ENCODE results near the gene KLHDC2. TPM values are rescaled to one million over a fixed set of nuclear protein-coding genes. Genes with fewer than 3 reads are reported as not detected.

Gene KLHDC2
- total RNA-seq, 1 experiment from 2014 or later = 26.4 TPM

GRCh38 chr14:49727171-49727570, 40.8 kb upstream of the KLHDC2 start:
- no peak overlapping the region for H3K4me3 ChIP-seq (replicated peaks in 1 of 2; ENCODE audit: low read depth in 1 of 2, low read length in 2 of 2)
- DNase-seq (ENCODE audit: low read depth, low spot score) (no peak), ATAC-seq (peak; percentile 52)
- intact Hi-C loops (cut with micrococcal nuclease) = no loop called here
- no peak overlapping the region for H3K4me2 ChIP-seq (ENCODE audit: low read length)
- no TSS peak for BruUV-seq (replicated peaks)
- H3K9ac ChIP-seq (ENCODE audit: low read length) = no peak overlapping the region
- H3K9me3 ChIP-seq (ENCODE audit: control insufficient read depth in 1 of 2, insufficient read depth in 1 of 2, low read depth in 1 of 2, low read length in 2 of 2) = no peaks in the 10 kb centered on the region
- H3K36me3 ChIP-seq (ENCODE audit: control insufficient read depth in 1 of 2, insufficient read depth in 2 of 2, low read length in 2 of 2) = no peaks in the 10 kb centered on the region
- RAD21 ChIA-PET (ENCODE audit: low non-redundant PET in 1 of 2, low total read pairs in 2 of 2, uncharacterized antibody in 2 of 2, unreplicated experiment in 2 of 2) = no interaction called here
- no peaks in the 10 kb centered on the region for H3K27me3 ChIP-seq (ENCODE audit: insufficient read depth, low read length)
- H2AFZ ChIP-seq (ENCODE audit: low read depth, low read length, poor library complexity, severe bottlenecking) = no peak overlapping the region
- H3K9me2 ChIP-seq (ENCODE audit: insufficient read depth) = no peaks in the 10 kb centered on the region
- H3K4me1 ChIP-seq (ENCODE audit: control insufficient read depth in 1 of 2, insufficient read depth in 2 of 2, low read length in 2 of 2) = no peaks in the 10 kb centered on the region
- no peaks in the 10 kb centered on the region for H4K20me1 ChIP-seq (ENCODE audit: insufficient read depth)
- H3K79me2 ChIP-seq (ENCODE audit: insufficient read depth, low read length) = no peaks in the 10 kb centered on the region
- CTCF ChIA-PET = no interaction called here
- POLR2A ChIA-PET = no interaction called here
- no peak overlapping the region for H3K27ac ChIP-seq (ENCODE audit: low read depth, low read length)
- no peak for TF ChIP-seq POLR2AphosphoS5 (IDR thresholded peaks at IDR 0.05; ENCODE audit: low read depth, low read length)
- no peak for TF ChIP-seq CEBPB (IDR thresholded peaks at IDR 0.05; ENCODE audit: low read depth)
- TF ChIP-seq EGR1 (IDR thresholded peaks at IDR 0.05; ENCODE audit: low read depth) = no peak

GRCh38 chr14:49732896-49733295, 35.1 kb upstream of the KLHDC2 start:
- Histone ChIP-seq H3K9me2 (ENCODE audit: insufficient read depth) (no peaks in the 10 kb centered on the region; the same call in 1 of the 2 replicates), H3K27ac (ENCODE audit: low read depth, low read length) (no peak overlapping the region), H3K9me3 (ENCODE audit: control insufficient read depth in 1 of 2, insufficient read depth in 1 of 2, low read depth in 1 of 2, low read length in 2 of 2) (no peaks in the 10 kb centered on the region), H3K4me1 (ENCODE audit: control insufficient read depth in 1 of 2, insufficient read depth in 2 of 2, low read length in 2 of 2) (no peaks in the 10 kb centered on the region), H3K4me2 (ENCODE audit: low read length) (no peak overlapping the region), H3K79me2 (ENCODE audit: insufficient read depth, low read length) (no peaks in the 10 kb centered on the region), H3K9ac (ENCODE audit: low read length) (no peak overlapping the region), H3K27me3 (ENCODE audit: insufficient read depth, low read length) (no peaks in the 10 kb centered on the region), H3K36me3 (ENCODE audit: control insufficient read depth in 1 of 2, insufficient read depth in 2 of 2, low read length in 2 of 2) (no peaks in the 10 kb centered on the region), H2AFZ (ENCODE audit: low read depth, low read length, poor library complexity, severe bottlenecking) (no peak overlapping the region), H3K4me3 (replicated peaks in 1 of 2; ENCODE audit: low read depth in 1 of 2, low read length in 2 of 2) (no peak overlapping the region), H4K20me1 (ENCODE audit: insufficient read depth) (no peaks in the 10 kb centered on the region)
- TF ChIP-seq RAD21 (IDR thresholded peaks at IDR 0.05; ENCODE audit: low read depth) (no peak), ELF1 (IDR thresholded peaks at IDR 0.05; ENCODE audit: borderline replicate concordance, low read depth) (no peak), EZH2 (IDR thresholded peaks at IDR 0.05) (no peak), YY1 (IDR thresholded peaks at IDR 0.05; ENCODE audit: extremely low read depth, insufficient replicate concordance, low read depth, low read length) (no peak), CEBPB (IDR thresholded peaks at IDR 0.05; ENCODE audit: low read depth) (no peak), JUND (IDR thresholded peaks at IDR 0.05) (no peak), ZBTB33 (IDR thresholded peaks at IDR 0.05; ENCODE audit: extremely low read depth, insufficient replicate concordance, low read length) (no peak), CBX3 (IDR thresholded peaks at IDR 0.05; ENCODE audit: low read depth) (no peak), POLR2A (IDR thresholded peaks at IDR 0.05; ENCODE audit: borderline replicate concordance, extremely low read depth, insufficient read depth, insufficient read length) (no peak), POLR2AphosphoS5 (IDR thresholded peaks at IDR 0.05; ENCODE audit: low read depth, low read length) (no peak), ZNF274 (IDR thresholded peaks at IDR 0.05; ENCODE audit: low read depth, low read length) (no peak), ZFX (IDR thresholded peaks at IDR 0.05) (no peak), ATF3 (IDR thresholded peaks at IDR 0.05) (no peak), MAX (IDR thresholded peaks at IDR 0.05) (no peak), SP1 (IDR thresholded peaks at IDR 0.05; ENCODE audit: low read depth) (no peak), REST (IDR thresholded peaks at IDR 0.05; ENCODE audit: low read depth) (no peak), SRF (IDR thresholded peaks at IDR 0.05; ENCODE audit: low read depth) (no peak)
- ChIA-PET CTCF (no interaction called here), RAD21 (ENCODE audit: low non-redundant PET in 1 of 2, low total read pairs in 2 of 2, uncharacterized antibody in 2 of 2, unreplicated experiment in 2 of 2) (no interaction called here), POLR2A (no interaction called here)
- intact Hi-C loops (cut with micrococcal nuclease) = no loop called here
- DNase-seq (ENCODE audit: low read depth, low spot score) (no peak), ATAC-seq (no peak)
- no TSS peak for BruUV-seq (replicated peaks)

All from HCT116 (cell line).